C4-2B (cell line): ENCODE results near the gene KLHDC4.

Experiments
- H3K27ac ChIP-seq: fragments of 450-650 bp; 2 replicates; pipeline ENCODE4 v1.5.1; 2017
- CTCF ChIP-seq: fragments of 450-650 bp; conservative IDR thresholded peaks from 2 replicates; pipeline ENCODE4 v1.5.1; 2017; ENCODE audit warnings: mild to moderate bottlenecking
- ZFX ChIP-seq: fragments of 450-650 bp; IDR thresholded peaks from 2 replicates; pipeline ENCODE4 v1.6.1; 2017

Gene KLHDC4

DNA sequence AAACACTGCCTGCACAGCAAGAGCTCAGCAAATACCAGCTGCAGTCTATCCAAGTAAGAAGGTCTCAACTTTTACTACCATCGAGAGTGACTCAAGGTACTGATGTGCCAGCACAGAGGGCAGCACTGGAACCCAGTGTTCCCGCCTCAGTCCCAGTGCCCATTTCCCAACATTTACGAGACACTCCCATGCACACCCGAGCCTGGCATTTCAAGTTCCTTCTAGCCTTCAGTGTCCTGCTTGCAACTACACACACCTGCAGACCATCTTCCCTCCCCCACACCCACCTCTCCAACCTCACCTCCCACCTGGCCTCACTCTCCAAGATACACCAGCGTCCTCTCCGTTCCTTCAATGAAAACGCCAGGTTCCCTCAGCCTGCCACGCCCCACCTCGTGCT, 3.2 kb downstream of the KLHDC4 start:
- TF ChIP-seq ZFX: no peak
- TF ChIP-seq CTCF: no peak
- peak overlapping the region; percentile 39 for H3K27ac ChIP-seq

- TF ChIP-seq CTCF: no peak
- TF ChIP-seq ZFX: no peak
These were observed 3.7 kb downstream of the KLHDC4 start for GRCh38 chr16:87762071-87762571.

DNA sequence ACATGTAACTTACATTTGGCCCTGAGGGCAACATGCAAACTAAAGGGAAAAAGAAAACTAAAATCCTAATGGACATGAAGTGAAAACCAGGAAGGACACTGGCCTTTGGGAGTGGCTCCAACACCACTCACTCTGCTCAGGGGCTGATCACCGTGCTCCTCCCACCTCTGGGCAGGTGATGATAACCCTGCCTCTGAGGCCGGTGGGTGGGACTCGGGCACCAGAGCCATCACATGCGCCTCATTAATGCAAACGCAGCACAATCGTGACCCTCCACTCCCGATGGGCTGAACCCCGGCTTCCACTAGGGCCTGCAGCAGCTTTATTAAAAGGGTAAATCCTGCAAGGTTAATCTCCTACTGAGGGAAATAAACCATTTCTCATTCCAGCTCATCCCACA, 4.7 kb downstream of the KLHDC4 start:
- TF ChIP-seq CTCF: no peak
- no peak overlapping the region for H3K27ac ChIP-seq

More at GRCh38 chr16:87762071-87762571, 3.7 kb downstream of the KLHDC4 start:
- peak overlapping the region; percentile 39 for H3K27ac ChIP-seq

DNA sequence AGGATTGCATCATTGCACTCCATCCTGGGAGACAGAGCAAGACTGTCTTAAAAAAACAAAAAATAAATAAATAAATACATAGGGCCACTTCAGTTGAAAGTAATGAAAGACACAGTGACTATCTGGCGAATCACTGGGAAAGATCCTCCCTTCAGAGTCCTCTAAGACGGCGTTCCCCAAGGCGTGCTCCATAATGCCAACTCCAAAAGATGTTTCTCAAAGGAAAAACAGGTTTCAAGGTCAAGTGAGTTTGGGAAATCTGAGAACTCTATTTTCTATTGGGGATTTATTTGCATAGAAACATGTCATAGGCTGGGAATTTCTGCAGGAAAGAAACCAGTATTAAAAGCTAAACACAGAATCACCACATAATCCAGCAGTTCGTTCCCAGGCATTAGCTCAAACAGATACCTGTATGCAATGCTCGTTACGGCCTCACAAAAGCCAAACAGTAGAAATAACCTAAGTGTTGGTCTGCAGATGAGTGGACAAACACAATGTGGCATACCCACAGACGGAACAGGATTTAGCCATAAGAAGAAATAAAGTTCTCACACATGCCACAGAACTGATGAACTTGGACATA, 7.9 kb downstream of the KLHDC4 start:
- no peak for TF ChIP-seq ZFX
- TF ChIP-seq CTCF: no peak
- no peak overlapping the region for H3K27ac ChIP-seq

- no peak for TF ChIP-seq CTCF
- no peak for TF ChIP-seq ZFX
- no peak overlapping the region for H3K27ac ChIP-seq
These were observed 11.3 kb downstream of the KLHDC4 start for GRCh38 chr16:87754535-87754934.

- TF ChIP-seq ZFX (no peak), CTCF (no peak)
- H3K27ac ChIP-seq: no peak overlapping the region
These were observed 18.0 kb downstream of the KLHDC4 start for GRCh38 chr16:87747626-87748414.

DNA sequence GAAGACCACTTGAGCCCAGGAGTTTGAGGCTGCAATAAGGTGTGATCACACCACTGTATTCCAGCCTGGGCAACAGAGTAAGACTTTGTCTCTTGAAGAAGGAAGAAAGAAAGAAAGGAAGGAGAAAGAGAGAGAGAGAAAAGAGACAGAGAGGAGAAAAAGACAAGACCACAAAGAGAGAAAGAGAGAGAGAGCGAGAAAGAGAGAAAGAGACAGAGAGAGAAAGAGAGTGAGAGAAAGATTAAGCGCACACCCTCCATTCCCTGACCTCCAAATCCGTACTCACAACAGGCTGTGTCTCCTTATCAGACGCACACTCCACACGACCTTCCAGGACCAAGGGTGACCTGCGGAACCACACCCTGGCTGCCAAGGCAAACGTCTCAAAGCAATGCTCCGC, 19.6 kb downstream of the KLHDC4 start:
- H3K27ac ChIP-seq: no peak overlapping the region
- TF ChIP-seq CTCF: no peak
- no peak for TF ChIP-seq ZFX
